Fibroblast of peridontal ligament (primary cell): Measurements from ENCODE around the gene PDIA6.
A peak's percentile ranks its signal among the peaks of the same experiment; 100 is the strongest.
"Not testable (repeated sequence)": the region's sequence is repeated elsewhere in the genome, so short reads cannot be mapped to it uniquely, and the experiment has no call there.

Experiments
- DNase-seq: peaks from one replicate; pipeline ENCODE4 v3.0.0-alpha.2; 2010; ENCODE audit errors: extremely low read depth

The PDIA6 gene

DNA sequence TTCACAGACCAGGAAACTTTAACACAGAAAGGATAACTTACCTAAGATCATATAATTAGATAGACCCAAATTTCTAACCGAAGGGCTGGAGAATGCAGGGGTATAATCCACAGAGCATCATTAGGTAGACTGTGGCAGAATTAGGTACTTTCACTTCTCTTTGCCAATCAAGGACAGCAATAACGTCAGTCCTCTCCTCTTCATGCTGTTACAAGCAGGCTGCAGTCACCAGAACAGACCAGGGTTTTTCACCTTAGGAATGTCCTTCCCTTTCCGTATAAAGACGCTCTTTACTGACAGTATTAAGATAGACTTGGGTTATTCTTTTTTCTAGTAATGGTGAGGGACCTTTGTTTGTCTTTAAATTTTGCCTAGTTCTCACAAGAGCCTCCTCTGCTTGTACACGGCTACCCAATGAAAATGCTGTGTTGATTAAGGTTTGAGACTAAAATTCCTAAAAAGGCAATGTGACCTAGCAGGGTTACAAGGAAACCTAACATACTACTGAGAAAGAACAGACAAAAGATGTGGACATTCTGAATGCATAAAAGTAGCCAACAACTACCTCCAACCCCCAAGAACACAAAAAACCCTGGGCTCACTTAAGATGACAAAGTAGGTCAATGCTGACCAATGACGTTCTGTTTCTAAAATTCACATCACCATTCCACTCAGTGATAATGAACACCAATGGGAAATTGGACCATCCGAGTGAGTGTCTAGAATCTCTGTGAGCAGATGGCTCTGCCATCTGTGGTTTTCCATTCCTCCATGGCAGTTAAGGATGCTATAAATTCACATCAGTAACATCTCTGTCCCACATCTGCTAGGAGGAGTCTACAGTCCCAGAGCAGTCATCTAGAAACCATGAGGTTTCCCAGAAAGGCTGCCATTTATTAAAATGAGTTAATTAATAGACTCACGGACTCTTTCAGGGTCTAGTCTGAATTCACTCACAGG is 2.1 kb downstream of the PDIA6 start:
- peak; percentile 47 for DNase-seq

DNA sequence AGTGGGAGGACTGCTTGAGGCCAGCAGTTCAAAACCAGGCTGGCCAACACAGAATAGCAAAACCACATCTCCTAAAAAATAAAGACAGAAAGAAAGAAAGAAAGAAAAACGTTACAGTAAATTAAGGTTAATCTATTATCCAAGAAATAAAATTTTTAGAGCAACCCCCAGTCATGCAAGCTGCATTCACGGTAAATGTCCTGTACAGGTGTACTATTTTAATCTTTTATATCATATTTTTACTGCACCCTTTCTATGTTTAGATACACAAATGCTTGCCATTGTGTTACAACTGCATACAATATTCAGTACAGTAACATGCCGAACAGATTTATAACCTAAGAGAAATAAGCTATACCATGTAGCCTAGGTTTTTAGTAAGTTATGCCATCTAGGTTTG is 6.0 kb downstream of the PDIA6 start:
- DNase-seq = no peak

DNA sequence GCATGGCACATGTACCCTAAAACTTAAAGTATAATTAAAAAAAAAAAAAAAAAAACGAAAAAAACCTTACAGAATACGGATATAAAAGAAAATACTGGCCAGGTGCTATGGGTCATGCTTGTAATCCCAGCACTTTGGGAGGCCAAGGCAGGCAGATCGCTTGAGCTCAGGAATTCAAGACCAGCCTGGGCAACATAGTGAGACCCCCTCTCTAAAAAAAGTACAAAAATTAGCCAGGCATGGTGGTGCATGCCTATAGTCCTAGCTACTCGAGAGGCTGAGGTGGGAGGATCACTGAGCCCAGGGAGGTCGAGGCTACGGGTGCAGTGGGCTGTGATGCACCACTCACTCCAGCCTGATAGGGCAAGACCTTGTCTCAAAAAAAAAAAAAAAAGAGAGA is 6.6 kb downstream of the PDIA6 start:
- DNase-seq = not testable (repeated sequence)

DNA sequence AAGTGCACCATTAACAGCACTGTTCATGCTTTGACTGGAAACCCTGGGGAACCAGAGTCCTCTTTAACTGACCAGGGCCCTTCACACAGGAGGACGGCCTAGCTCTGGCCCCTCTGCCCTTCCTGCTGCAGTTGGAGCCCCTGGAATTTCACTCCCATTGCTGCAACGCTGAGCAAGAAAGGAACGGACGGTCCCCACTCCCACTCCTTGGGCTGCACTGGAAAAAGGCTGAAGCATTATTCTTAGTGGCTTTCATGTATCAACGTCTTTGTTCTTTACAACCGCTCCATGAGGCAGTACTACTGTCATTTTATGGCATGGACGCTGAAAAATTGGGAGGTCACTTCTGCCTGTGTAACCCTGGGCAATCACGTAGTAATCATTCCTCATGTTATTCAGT is 9.9 kb downstream of the PDIA6 start:
- DNase-seq = no peak

GRCh38 chr2:10800163-10800562 is 12.4 kb downstream of the PDIA6 start:
- no peak for DNase-seq

DNA sequence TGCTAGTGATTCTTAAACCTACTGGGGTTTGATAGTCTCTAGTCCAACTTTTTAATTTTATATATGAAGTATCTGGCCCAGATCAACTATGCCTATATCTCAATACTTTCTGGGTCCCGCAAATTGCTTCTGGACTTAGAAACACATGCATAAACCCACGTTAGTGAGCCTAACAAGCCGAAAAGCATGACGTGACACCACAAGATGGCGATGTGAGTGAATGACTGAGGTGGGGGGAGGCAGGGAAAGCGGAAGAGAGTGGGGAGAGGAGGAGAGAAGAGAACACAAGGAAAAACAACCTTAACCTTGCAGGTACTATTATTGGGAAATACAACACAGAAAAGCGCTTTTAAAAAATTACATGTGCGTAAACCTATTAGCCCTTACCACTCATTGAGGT is 13.8 kb downstream of the PDIA6 start:
- DNase-seq = no peak

- DNase-seq = no peak
These were observed 15.9 kb downstream of the PDIA6 start for GRCh38 chr2:10796703-10797102.

- DNase-seq = no peak
These were observed 17.0 kb downstream of the PDIA6 start for GRCh38 chr2:10795508-10796046.

- DNase-seq = no peak
These were observed 17.7 kb downstream of the PDIA6 start for GRCh38 chr2:10794876-10795275.

DNA sequence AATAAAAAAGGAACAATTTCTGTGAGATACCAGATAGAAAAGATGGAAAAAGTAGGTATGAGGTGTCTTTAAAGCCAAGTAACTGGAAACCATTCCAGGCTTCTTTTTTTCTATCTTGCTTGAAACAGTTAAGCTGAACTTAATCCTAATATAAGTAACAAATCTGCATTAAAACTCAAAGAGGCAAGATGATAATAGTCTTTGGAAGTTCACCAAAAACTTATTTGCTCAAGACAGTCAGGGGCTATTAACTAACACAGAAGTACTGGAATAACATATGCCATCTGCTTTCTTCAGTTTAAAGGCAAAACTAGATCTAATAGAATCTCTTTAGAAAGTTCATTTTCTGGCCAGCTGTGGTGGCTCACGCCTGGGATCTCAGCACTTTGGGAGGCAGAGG is 18.8 kb downstream of the PDIA6 start:
- no peak for DNase-seq

DNA sequence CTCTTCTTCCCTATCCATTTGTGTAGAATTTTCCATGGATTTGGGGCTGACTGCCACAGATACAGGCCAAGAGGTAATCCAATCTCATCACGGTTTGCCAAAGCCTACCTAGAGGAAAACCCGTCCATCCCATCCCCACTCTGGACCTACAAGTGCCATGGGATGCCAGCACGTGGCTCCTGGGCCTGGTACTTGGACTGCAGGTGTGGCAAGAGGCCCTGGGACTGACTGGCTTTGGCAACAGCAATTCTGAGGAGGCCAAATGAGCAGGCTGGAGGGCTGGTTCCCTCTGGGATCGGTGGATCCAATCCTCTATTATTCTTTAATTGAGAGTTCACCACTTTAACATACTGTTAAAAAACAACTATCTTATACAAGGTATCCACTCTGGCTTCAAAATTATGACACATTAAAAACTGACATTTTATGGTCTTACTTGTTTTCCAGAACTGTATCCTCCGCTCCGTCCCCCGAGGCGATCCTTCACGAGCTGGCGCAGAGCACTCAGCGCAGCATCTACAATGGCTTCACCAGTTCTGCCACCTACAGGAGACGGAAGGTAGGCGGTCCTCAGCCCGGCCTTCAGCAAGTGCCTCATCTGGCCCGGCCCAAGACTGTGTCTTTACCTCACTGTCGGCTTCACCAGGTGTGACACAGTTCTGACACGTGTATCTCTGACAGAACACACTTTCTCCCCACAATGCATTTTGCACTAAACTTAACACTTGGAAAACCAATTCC is 19.8 kb downstream of the PDIA6 start:
- DNase-seq = no peak

GRCh38 chr2:10792001-10792634 is 20.5 kb downstream of the PDIA6 start:
- DNase-seq = no peak

DNA sequence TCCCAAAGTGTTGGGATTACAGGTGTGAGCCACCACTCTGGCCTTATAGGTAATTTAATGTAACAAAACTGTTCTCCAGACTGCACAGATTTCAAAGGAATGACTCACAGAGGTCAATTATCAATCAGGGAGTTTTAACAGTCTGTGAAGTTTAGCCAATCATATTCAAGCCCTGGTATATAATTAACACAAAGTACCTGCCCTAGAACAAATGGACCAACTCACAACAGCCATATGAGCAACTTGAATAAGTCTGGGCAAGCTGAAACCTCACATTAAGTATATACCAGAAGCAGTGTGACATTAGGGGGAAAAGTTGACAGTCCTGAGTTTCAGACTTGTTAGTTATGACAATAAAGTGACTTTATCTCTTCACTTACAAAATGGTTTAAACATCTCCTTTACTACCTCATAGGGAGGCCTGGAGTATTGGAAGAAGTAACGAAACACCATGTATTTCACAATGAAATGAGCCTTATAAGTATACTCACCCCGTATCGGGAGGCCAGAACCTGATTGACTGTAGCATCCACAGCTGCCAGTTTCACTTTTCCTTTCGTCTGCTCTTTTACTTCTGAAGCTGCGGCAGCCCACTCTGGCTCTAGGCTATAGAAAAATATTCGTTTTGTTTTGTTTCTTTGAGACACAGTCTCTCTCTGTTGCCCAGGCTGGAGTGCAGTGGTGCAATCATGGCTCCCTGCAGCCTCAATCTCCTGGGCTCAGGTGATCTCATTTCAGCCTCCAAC is 22.2 kb downstream of the PDIA6 start:
- DNase-seq = no peak

DNA sequence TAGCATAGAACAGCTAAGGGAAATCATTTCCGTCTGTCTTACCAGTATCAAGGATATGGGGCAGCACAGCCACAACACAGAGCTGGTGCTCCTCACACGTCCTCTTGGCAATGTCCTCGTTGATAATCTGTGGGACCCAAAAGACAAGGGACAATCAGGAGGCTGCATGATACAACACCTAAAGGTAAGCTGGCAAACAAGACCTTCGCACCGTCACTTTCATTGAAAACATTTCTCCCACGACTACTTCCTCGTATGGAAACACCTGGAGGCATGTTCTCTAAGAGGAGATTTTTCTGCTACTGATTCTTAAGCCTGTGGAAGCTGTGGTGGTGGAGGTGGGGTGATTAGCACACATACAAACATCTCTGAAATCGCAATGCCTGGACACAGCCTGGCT is 23.7 kb downstream of the PDIA6 start:
- no peak for DNase-seq

DNA sequence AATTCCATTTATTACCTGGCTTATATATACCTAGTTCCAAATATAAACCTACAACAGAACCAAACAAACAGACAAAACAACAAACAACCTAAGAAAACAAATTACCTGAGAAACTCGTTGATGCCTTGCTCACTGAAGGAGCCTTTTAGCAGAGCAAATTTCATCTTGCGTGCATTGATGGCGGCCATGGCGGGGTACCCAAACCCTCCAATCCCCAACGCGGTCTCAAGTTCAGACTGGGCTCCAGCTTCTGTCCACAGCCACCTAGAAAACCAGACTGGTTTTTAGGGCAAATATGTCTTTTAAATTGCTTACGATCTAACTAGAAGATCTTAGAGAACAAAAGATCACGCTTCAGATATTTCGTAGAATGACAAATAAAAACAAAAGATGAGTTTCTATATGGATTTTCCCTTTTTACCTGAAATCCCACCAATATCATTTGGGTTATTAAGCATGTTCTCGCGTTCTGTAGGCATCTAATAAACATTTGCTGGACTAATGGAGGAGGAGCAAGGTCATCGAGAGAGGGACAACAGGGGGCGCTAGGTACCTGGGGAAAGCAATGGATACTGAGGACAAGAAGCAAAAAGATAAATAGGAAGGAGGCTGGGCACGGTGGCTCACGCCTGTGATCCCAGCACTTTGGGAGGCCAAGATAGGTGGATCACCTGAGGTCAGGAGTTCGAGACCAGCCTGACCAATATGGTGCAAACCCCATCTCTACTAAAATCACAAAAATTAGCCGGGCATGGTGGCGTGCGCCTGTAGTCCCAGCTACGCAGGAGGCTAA is 25.2 kb downstream of the PDIA6 start:
- no peak for DNase-seq

- DNase-seq = no peak
These were observed 26.2 kb downstream of the PDIA6 start for GRCh38 chr2:10786240-10786982.

DNA sequence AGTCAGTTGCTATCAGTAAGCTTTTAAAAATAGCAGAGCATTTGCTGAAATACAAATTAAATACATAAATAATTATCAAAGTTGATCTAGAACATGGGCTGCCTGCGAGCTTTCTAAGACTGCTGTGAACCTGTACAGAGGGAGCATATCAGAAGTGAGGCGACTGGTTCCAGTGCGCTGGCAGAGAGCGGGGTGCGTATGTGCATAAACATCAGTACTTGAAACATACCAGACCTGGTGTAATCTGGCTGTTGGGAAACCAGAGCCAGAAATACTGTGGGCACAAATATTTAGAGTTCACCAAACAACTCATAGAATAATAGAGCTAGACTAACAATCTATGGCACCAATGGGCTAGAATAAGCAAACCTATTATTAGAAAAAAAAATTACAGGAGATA is 27.3 kb downstream of the PDIA6 start:
- DNase-seq = no peak

- DNase-seq = no peak
These were observed 27.9 kb downstream of the PDIA6 start for GRCh38 chr2:10784719-10785118.

DNA sequence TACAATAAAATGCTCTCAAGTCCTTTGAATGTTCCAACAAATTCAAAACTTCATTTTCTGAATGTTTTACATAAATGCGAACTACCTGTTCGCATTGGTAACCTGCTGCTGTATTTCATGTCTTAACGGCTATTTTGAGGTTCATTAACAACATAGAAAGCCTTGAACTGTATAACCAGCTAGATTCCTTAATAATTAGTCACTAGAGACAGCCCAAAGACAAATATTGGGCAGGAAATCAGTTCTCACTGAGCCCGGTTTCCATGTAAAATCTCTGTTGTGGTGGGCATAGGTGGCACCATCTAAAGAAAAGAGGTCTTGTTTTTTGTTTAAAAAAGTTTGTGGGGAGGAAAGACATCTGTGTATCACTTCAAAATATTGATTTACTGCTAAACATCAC is 29.2 kb downstream of the PDIA6 start:
- DNase-seq = no peak

DNA sequence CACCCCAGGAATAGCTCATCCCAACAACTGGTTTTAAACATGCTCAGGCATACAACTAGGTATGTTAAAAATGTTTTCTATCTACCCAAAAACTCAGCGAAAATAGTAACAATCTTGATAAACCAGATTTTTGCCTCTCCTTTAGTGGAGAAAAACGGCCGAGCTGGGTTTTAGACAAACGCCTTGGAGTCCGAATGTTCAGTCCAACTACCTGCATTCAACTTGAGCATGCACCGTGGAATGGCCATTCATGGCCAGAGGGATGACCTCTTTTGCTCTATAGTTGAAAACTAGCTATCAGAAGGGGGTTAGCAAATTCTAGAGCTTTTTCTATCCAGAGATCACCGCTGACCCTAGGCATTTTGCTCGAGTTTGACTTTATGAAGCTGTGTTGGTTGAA is 30.8 kb downstream of the PDIA6 start:
- DNase-seq = no peak
